GM19468 (cell line): ENCODE measurements around the gene PCDH12.

Experiments used
- ATAC-seq: cut with Tn5 transposase; IDR thresholded peaks from one replicate; pipeline ENCODE4 v1.9.1; 2021; ENCODE audit warnings: mild to moderate bottlenecking, moderate library complexity, moderate number of reproducible peaks; ENCODE audit not compliant: unreplicated experiment; ENCODE audit errors: extremely low read depth

The PCDH12 gene

DNA sequence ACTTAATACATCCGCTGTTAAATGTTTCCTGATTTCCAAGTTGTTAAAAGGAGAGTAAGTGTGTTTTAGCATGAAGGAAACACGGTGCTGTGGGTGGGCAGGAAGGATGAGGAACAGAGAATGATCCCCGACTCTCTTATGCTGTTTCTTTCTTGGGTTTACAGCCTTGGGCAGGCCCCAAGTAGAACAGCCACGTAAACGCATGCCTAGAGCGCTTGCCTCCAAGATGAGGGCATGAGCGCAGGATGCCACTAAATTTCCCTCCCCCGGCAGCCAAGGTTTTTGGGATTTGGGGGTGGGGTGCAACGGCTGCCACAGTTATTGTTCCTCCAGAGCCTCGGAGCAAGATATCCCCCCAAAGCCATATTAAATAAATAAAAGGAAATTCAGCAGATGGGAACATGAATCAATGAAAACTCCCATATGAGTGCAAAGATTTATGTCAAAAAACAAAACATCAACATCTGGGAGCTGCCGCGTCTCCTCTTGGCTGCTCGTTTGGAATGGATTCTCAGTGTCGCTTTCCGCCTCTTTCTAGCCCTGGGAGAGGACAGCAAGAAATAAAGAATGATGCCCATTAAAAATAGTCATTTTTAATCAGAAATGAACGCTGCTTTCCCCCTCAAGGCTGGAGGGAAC lies 44.3 kb downstream of the PCDH12 start:
- no peak for ATAC-seq

DNA sequence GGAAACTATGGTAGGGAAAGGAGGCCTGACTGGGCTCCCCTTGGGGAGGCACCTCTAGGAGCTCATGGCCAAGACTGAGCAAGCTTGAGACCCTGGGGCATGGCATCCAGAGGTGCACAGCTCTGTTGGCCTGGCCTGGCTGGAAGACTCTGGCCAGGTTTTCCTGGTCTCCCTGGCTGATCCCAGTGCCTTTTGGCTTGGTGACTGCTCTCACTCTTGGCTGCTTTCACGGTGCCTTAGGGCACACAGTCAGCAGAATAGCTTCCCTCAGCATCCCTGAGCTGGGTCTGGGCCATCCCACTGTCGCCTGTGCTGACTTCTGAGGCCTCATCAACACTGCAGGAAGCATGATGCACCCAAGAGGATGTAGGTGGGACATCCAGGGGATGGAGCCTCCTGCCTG lies 47.7 kb downstream of the PCDH12 start:
- no peak for ATAC-seq

DNA sequence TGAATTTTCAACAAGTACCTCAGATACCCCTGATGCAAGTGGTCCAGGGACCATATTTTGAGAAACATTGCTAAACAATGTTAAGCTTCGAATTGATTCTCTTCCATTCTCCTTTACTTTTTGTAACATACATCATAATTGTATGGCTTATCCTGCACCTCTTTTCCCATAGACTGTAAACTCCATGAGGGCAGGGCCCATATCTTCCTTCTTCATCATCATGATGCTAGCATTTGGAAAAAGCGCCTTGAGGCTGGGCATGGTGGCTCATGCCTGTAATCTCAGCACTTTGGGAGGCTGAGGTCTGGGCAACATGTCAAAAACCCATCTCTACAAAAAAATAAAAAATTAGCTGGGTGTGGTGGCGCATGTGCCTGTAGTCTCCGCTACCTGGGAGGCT lies 48.8 kb downstream of the PCDH12 start:
- ATAC-seq, result no peak

DNA sequence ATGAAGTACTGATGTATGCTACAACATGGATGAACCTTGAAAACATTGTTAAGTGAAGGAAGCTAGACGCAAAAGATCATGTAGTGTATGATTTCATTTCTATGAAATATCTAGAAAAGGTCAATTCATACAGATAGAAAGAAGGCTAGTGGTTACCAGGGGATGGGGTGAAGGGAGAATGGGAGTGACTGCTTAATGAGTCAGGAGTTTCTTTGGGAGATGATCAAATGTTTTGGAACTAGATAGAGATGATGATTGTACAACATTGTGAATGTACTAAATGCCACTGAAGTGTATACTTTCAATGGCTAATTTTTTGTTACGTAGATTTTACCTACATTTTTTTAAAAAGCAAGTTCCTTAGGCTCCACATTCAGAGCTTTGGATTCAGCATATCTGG lies 49.2 kb downstream of the PCDH12 start:
- ATAC-seq, result no peak

DNA sequence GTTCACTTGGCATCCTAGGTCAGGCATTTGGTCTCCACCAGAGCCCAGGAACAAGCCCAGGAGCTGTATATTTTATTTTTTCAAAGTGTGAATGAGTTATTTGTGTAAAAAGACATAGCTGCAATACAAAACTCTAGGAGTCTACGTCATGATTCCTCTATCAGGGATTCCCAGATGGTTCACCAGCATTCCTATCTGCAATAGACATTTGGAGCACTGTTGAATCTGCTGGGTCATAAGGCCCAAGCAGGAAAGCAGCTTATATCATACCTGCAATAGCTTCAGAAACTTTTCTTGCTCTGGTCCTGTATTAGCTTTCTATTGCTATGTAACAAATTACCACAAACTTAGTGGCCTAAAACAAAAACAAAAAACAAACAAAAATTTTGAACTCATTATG lies 51.0 kb downstream of the PCDH12 start:
- no peak for ATAC-seq

DNA sequence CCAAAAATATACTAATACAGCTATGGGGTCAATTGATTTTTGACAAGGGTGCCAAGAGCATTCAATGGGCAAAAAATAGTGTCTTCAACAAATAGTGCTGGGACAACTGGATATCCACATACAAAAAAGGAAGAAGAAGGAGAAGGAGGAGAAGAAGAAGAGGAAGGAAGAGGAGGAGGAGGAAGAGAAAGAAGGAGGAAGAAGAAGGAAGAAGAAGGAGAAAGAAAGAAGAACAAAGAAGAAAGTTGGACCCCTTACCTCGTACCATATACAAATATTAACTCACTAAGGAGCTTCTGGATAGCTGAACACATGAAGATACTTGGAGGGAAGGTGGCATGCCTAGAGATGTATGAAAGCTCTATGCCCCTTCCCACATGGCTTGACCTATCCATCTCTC lies 51.5 kb downstream of the PCDH12 start:
- ATAC-seq, result no peak

DNA sequence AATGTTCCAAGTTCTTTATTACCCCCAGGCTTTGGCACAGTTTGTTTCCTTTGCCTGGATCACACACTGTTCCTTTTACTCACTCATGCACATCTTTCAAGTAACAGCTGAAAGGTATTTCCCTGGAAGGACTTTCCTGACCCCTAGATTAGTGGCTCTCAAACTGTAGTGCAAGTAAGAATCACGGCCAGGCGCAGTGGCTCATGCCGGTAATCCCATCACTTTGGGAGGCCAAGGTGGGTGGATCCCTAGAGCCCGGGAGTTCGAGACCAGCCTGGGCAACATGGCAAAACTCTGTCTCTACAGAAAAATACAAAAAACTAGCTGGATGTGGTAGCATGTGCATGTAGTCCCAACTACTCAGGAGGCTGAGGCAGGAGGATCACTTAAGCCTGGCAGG lies 53.5 kb downstream of the PCDH12 start:
- no peak for ATAC-seq

DNA sequence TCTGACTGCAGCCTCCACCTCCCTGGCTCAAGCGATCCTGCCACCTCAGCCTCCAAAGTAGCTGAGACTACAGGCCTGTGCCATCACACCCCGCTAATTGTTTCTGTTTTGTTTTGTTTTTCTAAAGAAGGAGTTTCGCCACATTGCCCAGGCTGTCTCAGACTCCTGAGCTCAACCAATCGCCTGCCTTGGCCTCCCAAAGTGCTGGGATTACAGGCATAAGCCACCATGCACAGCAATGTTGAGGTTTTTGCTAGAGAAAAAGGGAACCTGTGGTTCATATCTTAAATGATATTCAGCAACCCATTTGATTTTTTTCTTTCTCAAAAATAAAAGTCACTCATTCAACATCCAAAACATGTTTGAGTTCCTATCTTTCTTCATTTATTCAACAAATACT lies 54.7 kb downstream of the PCDH12 start:
- ATAC-seq, result no peak

DNA sequence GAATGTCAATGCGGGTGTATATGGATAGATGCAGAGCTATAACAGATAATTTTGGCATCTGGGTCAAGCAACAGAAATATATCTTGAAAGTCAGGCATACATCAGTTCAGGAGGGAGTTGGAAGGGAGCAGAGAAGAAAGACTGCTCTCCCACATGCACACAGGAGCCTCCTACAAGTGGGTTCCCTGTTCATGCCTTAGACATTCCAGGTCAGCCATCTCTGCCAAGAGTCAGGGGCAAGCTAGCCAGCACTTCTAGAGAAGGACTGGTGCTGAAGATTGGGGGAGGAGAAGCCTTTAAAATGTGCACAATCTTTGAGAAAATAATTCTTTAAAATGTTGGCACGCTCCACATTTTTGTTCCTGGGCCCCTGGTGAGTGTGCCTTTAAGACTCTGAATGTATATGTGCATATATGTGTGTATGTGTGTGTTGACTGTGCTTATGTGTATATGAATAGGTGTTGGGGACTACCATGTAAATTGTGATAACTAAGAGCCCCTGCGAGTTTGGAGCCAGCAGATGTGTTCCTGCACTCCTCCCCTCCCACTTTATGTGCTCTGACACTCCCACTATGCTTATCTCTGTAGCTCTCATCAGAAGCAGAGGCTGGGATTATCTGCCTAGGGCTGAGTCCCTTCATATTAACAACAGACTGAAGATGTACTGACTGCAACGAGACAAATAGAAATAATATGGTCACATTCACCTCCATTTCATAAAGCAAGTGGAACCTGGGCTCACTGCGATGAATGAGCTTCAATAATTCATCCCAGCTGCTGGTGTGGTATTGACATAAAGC lies 55.8 kb downstream of the PCDH12 start:
- no peak for ATAC-seq

DNA sequence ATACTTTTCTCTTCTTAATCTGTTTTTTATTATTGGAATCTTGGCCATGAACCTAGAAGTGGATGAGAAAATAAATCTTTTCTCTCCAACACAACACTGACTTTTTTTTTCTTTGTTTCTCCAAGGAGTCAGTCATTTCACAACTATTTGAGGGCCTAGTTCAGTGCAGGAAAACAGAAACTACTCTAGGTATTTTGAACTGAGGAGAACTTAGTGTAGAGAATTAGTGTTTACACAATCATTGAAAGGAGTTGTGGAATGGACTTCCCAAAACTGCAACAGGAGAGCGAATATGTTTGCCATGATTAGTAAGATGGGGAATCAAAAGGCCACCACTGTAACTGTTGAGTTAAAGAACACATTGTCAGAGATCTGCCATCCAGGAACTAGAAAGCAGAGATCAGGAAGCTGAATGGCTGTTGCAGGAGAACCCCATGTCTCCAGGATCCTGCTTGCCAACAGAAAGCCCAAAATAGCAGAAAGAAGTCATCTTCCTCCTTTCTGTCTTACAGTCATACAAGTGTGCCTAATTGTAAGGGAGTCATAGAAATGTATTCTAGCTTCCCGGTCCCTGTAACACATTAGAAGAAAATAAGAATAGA lies 59.5 kb downstream of the PCDH12 start:
- no peak for ATAC-seq

DNA sequence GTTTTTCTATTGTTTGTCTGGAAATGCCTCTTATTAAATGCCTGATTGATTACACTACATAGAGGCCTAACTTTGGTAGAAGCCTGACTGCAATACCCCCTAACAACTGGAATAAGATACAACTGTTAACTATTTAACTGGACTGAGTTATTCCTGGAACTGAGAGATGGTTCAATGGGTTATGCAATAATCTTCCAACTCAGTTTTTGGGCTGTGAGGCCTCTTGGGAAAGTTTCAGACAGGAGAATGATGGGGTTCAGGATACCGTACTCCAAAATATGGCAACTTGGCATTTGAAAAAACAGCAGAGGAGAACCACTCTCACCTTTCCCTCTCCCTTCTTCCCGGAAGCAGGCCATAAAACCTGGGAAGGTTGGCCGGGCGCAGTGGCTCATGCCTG lies 60.6 kb downstream of the PCDH12 start:
- ATAC-seq, result no peak
